Activated T-cell treated with anti-CD3 and anti-CD28 coated beads for 1 hour (primary cell): ENCODE measurements around the gene HDDC3.

Source experiments
- DNase-seq: peaks from one replicate; pipeline ENCODE4 v3.0.0-alpha.2; 2020; ENCODE audit warnings: low read depth

The HDDC3 gene

DNA sequence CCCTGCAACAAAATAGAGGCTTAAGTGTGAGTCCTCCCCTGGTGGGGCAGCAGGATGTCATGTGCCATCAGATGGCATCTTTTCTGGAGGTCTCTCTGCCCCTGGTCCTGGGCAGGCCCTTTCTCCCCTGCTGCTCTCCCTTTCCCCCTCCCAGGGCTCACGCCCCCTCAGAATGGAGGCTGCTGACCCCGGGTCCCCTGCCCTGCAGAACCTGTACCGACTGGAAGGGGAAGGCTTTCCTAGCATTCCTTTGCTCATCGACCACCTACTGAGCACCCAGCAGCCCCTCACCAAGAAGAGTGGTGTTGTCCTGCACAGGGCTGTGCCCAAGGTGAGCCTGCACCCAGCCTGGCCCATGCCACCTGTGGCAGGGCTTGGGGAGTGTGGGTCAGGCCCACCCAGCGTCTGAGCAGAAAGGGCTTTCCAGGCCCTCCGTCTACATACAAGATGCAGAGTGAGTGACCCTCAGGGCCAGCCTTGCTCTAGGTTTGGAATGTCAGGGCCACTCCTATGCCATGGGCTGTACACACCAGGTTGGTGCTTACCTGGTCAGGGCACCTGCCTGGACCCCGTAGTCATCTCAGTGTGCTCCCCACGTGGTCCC, 40.9 kb downstream of the HDDC3 start:
- no peak for DNase-seq

DNA sequence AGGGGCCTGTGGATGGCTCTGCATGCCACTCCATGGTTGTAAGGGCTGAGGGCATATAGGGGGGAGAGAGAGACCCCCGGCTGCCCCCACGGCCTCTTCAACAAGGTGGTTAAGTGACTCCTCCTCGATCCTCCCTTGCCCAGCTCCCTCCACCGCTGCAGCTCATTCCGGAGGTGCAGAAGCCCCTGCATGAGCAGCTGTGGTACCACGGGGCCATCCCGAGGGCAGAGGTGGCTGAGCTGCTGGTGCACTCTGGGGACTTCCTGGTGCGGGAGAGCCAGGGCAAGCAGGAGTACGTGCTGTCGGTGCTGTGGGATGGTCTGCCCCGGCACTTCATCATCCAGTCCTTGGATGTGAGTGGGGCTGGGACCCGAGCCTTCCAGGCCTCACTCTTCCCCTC, 41.5 kb downstream of the HDDC3 start:
- DNase-seq = no peak

DNA sequence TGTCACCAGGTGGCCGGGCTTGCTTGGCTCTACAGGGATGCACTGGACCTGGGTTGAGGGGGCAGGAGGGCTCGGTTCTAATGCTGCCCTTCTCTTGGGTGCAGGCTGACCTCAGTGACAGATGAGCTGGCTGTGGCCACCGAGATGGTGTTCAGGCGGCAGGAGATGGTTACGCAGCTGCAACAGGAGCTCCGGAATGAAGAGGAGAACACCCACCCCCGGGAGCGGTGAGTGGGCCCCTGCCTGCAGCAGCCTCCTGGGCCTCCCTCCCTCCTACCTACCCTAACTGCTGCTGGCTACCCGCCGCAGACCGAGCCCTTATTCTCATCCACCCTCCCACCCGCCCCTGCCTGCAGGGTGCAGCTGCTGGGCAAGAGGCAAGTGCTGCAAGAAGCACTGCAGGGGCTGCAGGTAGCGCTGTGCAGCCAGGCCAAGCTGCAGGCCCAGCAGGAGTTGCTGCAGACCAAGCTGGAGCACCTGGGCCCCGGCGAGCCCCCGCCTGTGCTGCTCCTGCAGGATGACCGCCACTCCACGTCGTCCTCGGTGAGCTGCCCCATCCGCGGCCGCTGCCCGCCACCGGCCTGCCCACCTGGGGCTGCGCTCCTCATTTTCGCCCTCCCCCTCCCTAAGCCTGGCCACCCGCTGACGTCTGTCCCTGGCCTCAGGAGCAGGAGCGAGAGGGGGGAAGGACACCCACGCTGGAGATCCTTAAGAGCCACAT, 42.5 kb downstream of the HDDC3 start:
- no peak for DNase-seq

DNA sequence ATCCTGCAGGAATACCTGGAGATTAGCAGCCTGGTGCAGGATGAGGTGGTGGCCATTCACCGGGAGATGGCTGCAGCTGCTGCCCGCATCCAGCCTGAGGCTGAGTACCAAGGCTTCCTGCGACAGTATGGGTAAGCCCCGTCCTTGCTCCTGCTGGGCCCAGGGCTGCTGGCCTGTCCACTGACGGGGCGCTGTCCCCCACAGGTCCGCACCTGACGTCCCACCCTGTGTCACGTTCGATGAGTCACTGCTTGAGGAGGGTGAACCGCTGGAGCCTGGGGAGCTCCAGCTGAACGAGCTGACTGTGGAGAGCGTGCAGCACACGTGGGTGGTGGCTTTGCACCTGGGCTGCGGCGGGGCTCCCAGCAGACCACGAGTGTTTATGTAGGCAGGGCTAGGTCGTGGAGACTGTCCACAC, 43.0 kb downstream of the HDDC3 start:
- no peak for DNase-seq

DNA sequence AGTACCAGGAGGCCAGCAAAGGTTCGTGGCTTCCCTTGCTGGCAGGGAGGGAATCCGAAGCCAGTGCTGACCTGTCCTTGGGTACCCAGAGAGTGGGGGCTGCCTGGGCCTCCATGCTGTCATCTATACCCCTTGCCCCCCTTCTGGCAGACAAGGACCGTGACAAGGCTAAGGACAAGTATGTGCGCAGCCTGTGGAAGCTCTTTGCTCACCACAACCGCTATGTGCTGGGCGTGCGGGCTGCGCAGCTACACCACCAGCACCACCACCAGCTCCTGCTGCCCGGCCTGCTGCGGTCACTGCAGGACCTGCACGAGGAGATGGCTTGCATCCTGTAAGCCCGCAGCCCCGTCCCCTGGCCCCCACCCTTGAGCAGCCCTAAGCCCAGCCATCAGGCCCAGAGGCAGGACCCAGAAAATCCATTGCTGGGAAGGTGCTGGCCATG, 45.3 kb downstream of the HDDC3 start:
- DNase-seq = no peak

DNA sequence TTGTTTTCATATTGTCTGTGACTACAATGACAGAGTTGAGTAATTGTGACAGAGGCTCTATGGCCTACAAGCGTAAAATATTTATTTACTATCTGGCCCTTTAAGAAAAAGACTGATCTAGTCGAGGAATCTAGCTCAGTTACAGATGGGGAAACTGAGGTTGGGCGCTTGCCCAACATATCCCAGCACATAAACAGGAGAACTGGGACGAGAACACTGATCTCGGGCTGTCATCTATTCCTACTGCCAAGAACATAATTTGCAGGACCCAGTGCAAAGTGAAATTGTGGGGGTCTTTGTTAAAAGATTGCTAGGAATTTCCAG, 46.1 kb downstream of the HDDC3 start:
- no peak for DNase-seq

DNA sequence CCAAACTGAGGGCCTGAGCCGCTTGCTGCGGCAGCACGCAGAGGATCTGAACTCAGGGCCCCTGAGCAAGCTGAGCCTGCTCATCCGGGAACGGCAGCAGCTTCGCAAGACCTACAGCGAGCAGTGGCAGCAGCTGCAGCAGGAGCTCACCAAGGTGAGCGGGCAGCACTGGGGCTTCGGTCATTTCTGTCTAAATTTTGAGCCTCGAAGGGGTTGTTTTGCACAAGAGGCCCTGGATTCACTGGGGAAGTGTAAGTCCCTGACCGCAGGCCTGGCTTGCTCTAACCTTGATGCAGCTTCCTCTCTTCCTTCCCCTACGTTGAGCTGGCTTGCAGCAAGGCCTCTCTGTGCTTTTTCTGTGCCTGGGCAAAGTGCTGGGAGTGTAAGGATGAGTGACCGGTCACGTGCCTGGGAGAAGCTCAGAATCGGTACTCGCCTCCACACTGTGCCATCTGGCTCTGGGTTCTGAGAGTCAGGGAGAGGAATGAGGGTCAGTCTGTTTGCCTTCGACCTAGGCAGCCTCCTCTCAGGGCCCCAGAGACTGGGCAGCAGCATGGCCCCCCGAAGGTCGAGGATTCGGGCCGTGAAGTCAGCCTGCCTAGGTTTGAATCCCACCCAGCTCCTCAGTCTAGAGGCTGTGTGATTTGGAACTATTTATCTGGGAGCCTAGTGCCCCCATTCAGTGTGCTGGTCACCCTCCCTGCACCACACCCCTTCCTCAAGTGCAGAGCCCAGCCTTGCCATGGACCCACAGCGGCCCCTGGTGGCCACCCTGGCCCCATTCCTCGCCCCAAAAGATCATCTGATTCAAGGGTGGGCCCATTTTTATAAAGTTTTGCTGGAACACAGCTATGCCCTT, 46.7 kb downstream of the HDDC3 start:
- DNase-seq = peak; percentile 80

DNA sequence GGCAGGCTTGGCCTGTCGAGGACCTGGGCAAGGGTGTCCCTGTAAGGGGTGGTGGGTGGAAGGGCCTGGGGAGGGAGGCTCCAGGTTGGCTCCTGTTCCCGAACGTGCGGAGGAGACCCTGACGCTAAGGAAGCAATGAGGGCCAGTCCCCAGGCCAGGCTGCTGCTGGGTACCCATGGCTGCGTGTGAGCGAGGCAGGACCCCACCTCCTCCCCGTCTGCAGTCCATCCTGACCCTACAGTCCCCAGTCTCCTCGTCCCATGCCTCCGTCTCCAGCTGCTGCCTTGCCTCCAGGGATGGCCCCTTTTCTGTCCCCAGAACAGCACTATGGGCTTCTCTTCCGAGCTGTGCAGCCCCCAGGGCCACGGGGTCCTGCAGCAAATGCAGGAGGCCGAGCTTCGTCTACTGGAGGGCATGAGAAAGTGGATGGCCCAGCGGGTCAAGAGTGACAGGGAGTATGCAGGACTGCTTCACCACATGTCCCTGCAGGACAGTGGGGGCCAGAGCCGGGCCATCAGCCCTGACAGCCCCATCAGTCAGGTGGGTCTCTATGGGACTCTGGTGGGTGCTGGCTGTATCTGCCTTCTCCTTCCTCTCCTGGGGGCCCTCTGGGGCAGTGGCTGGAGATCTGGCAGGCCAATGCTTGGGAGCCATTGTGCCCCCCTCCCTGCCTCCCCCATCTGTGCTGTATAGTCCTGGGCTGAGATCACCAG, 47.5 kb downstream of the HDDC3 start:
- DNase-seq = no peak

DNA sequence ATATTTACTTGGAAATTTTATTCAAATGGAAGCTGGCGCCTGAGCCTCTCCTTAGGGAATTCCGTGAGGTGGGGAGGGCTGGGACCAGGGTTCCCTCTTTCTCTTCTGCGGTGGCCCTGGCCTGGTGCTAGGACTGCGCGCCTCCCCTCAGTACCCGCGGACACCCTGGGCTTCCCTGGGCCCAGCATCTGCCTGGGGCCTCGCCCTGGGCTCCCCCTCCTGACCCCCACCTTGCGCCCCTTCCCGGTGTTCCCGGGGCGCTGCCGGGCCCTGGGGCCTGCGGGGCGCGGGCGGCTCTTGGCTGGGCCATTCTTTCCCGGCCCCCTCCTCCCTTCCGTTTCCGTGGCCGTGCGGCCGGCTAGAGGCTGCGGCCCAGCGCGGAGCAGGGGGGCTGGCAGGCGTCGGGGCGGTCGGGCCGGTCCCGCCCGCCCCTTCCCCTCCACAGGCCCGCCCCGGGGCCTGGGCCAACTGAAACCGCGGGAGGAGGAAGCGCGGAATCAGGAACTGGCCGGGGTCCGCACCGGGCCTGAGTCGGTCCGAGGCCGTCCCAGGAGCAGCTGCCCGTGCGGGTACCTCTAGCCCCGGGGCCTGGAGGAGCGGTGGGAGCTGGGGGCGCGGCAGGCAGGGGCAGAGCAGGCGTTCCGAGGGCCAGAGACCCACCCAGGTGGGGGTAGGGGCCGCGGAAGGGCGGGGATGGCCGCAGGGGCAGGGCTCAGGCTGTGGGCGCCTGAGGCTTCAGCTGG, 48.2 kb downstream of the HDDC3 start, which contains the start of gene FES:
FES (plus strand) TSS at position 529 of the 743 bp plus-strand sequence. CDS start 542 bp downstream, outside the sequence.
- DNase-seq = no peak

DNA sequence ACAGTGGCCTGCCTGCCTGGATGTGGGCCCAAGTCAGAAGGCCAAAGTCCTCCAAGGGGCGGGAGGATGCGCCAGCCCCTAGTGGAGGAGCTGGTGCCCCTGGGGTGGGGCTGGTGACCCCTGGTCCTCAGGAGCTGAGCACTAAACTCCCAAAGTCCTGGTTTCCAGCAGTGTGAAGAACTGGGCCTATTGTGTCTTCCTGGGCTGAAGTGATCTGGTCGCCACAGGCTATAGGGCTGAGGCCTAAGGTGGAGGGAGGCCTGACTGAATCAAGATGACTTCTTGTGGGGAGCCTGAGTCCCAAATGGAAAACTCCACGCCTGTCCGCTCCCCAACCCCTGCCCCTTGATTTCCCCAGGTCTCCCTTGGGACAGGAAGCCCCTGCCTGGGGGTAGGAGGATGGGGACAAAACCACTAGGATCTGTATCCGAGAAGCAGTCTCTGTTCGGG, 48.8 kb downstream of the HDDC3 start:
- no peak for DNase-seq

DNA sequence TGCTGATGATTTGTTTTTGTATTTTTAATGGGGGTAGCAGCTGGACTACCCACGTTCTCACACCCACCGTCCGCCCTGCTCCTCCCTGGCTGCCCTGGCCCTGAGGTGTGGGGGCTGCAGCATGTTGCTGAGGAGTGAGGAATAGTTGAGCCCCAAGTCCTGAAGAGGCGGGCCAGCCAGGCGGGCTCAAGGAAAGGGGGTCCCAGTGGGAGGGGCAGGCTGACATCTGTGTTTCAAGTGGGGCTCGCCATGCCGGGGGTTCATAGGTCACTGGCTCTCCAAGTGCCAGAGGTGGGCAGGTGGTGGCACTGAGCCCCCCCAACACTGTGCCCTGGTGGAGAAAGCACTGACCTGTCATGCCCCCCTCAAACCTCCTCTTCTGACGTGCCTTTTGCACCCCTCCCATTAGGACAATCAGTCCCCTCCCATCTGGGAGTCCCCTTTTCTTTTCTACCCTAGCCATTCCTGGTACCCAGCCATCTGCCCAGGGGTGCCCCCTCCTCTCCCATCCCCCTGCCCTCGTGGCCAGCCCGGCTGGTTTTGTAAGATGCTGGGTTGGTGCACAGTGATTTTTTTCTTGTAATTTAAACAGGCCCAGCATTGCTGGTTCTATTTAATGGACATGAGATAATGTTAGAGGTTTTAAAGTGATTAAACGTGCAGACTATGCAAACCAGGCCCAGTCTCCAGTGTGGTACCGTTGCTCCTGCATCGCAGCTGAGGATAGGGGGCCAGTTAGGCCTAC, 49.4 kb downstream of the HDDC3 start:
- no peak for DNase-seq

DNA sequence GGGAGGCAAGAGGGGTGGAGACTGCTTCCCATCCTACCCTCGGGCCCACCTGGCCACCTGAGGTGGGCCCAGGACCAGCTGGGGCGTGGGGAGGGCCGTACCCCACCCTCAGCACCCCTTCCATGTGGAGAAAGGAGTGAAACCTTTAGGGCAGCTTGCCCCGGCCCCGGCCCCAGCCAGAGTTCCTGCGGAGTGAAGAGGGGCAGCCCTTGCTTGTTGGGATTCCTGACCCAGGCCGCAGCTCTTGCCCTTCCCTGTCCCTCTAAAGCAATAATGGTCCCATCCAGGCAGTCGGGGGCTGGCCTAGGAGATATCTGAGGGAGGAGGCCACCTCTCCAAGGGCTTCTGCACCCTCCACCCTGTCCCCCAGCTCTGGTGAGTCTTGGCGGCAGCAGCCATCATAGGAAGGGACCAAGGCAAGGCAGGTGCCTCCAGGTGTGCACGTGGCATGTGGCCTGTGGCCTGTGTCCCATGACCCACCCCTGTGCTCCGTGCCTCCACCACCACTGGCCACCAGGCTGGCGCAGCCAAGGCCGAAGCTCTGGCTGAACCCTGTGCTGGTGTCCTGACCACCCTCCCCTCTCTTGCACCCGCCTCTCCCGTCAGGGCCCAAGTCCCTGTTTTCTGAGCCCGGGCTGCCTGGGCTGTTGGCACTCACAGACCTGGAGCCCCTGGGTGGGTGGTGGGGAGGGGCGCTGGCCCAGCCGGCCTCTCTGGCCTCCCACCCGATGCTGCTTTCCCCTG, 50.2 kb downstream of the HDDC3 start:
- no peak for DNase-seq

DNA sequence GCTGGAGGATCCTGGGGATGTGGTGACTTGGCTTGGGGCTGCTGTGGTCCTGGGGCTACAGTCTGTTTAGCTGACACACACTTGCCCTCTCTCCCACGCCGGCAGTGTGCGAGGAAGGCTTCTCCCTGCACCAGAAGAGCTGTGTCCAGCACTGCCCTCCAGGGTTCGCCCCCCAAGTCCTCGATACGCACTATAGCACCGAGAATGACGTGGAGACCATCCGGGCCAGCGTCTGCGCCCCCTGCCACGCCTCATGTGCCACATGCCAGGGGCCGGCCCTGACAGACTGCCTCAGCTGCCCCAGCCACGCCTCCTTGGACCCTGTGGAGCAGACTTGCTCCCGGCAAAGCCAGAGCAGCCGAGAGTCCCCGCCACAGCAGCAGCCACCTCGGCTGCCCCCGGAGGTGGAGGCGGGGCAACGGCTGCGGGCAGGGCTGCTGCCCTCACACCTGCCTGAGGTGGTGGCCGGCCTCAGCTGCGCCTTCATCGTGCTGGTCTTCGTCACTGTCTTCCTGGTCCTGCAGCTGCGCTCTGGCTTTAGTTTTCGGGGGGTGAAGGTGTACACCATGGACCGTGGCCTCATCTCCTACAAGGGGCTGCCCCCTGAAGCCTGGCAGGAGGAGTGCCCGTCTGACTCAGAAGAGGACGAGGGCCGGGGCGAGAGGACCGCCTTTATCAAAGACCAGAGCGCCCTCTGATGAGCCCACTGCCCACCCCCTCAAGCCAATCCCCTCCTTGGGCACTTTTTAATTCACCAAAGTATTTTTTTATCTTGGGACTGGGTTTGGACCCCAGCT, 51.0 kb downstream of the HDDC3 start:
- no peak for DNase-seq

DNA sequence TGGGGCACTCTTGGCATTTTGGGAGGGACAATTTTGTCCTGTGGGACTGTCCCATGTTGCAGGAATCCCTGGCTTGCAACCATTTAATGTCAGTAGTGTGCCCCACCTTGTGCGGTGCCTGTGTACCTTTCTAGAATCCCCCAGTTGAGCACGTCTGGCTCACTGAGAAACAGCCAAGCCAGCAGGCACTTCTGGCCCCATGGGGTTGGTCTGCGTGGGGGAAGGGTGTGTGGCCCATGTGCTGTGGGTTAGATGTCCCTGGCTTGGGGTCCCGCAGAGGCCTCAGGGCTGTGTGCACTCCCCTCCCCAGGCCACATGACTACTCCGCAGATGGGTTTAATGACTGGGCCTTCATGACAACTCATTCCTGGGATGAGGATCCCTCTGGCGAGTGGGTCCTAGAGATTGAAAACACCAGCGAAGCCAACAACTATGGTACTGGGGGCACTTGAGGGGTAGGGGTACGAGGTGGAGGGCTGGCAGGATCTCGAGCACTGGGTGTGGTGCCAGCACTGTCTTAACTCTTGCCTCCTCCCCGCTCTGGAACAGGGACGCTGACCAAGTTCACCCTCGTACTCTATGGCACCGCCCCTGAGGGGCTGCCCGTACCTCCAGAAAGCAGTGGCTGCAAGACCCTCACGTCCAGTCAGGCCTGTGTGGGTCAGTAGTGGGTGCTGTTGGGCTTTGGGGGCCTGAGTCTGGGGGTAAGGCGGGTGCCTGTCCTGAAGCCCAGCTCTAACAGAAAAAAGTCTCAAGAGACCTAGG, 51.8 kb downstream of the HDDC3 start:
- no peak for DNase-seq
